Islet precursor cell (in vitro differentiated cells): ENCODE results near the gene PIEZO2.
"Not testable (repeated sequence)": the region's sequence is repeated elsewhere in the genome, so short reads cannot be mapped to it uniquely, and the experiment has no call there.

Source experiments
- DNase-seq: peaks from one replicate; pipeline ENCODE4 v3.0.0-alpha.2; 2018

Gene PIEZO2

GRCh38 chr18:10953672-10954071 is 195.7 kb downstream of the PIEZO2 start:
- no peak for DNase-seq

- DNase-seq: no peak
Observed at GRCh38 chr18:10951631-10952544, 197.5 kb downstream of the PIEZO2 start.

- no peak for DNase-seq
Observed at GRCh38 chr18:10950876-10951630, 198.3 kb downstream of the PIEZO2 start.

GRCh38 chr18:10950080-10950875 is 199.1 kb downstream of the PIEZO2 start:
- no peak for DNase-seq

- no peak for DNase-seq
Observed at GRCh38 chr18:10949655-10950054, 199.7 kb downstream of the PIEZO2 start.

- DNase-seq: no peak
Observed at GRCh38 chr18:10948421-10948820, 200.9 kb downstream of the PIEZO2 start.

GRCh38 chr18:10946058-10946457 is 203.3 kb downstream of the PIEZO2 start:
- no peak for DNase-seq

- no peak for DNase-seq
Observed at GRCh38 chr18:10942998-10943397, 206.4 kb downstream of the PIEZO2 start.

GRCh38 chr18:10939822-10940221 is 209.5 kb downstream of the PIEZO2 start:
- DNase-seq: no peak

- no peak for DNase-seq
Observed at GRCh38 chr18:10937743-10938640, 211.4 kb downstream of the PIEZO2 start.

- DNase-seq: no peak
Observed at GRCh38 chr18:10936176-10937053, 213.0 kb downstream of the PIEZO2 start.

GRCh38 chr18:10935588-10935987 is 213.8 kb downstream of the PIEZO2 start:
- no peak for DNase-seq

GRCh38 chr18:10933648-10934047 is 215.7 kb downstream of the PIEZO2 start:
- not testable (repeated sequence) for DNase-seq

- no peak for DNase-seq
Observed at GRCh38 chr18:10930076-10930475, 219.3 kb downstream of the PIEZO2 start.

GRCh38 chr18:10928772-10929373 is 220.5 kb downstream of the PIEZO2 start:
- no peak for DNase-seq

GRCh38 chr18:10928011-10928771 is 221.2 kb downstream of the PIEZO2 start:
- DNase-seq: no peak

- no peak for DNase-seq
Observed at GRCh38 chr18:10927286-10927992, 221.9 kb downstream of the PIEZO2 start.

GRCh38 chr18:10926621-10927161 is 222.7 kb downstream of the PIEZO2 start:
- peak; percentile 83 for DNase-seq

GRCh38 chr18:10924290-10924689 is 225.1 kb downstream of the PIEZO2 start:
- no peak for DNase-seq
